ENCODE data around the gene INTS4.
"Not testable (repeated sequence)": the region's sequence is repeated elsewhere in the genome, so short reads cannot be mapped to it uniquely, and the experiment has no call there.

GRCh38 chr11:77861444-77861843 is 133.0 kb downstream of the INTS4 start:
- not testable (repeated sequence) for TF ChIP-seq CTCF (IDR thresholded peaks at IDR 0.05); EZH2 (IDR thresholded peaks at IDR 0.05; ENCODE audit: borderline replicate concordance, insufficient read depth, low read depth, low read length, poor library complexity, severe bottlenecking)

Data from B cell (primary cell).